Neural crest cell (in vitro differentiated cells): Measurements from ENCODE around the gene ALLC. TPM values are rescaled to one million over a fixed set of nuclear protein-coding genes. Genes with fewer than 3 reads are reported as not detected.
A peak's percentile ranks its signal among the peaks of the same experiment; 100 is the strongest.

ENCODE experiments used
- DNase-seq: peaks from one replicate; pipeline ENCODE4 v3.0.0; 2021; ENCODE audit warnings: low read depth, mixed read lengths, low spot score
- H3K27ac Mint-ChIP-seq: one replicate; pipeline ENCODE4 v1.8.0; 2021; ENCODE audit warnings: mild to moderate bottlenecking, mixed read lengths; ENCODE audit not compliant: unreplicated experiment
- H3K27me3 Mint-ChIP-seq: 2 replicates; pipeline ENCODE4 v1.8.0; 2021; ENCODE audit warnings: low read depth, mild to moderate bottlenecking, mixed read lengths
- H3K36me3 Mint-ChIP-seq: 2 replicates; pipeline ENCODE4 v1.8.0; 2021; ENCODE audit warnings: low read depth, mild to moderate bottlenecking, mixed read lengths
- H3K4me1 Mint-ChIP-seq: 2 replicates; pipeline ENCODE4 v1.8.0; 2021; ENCODE audit warnings: mixed read lengths
- H3K4me3 Mint-ChIP-seq: one replicate; pipeline ENCODE4 v1.8.0; 2021; ENCODE audit warnings: mild to moderate bottlenecking, mixed read lengths
- H3K9me3 Mint-ChIP-seq: 2 replicates; pipeline ENCODE4 v1.8.0; 2021; ENCODE audit warnings: mixed read lengths
- total RNA-seq: library from RNA; stranded (reverse); gene quantifications from 2 replicates; pipeline ENCODE4 v1.2.1, GENCODE V29; 2021
- TF ChIP-seq, protein P1 (sequence below): fragments of 200-600 bp; sonication (generic); conservative IDR thresholded peaks from 2 replicates; pipeline ENCODE4 v1.5.0; 2021; ENCODE audit warnings: antibody characterized with exemption, mild to moderate bottlenecking

The ALLC gene
- total RNA-seq, 1 donor from 2014 or later = not detected

DNA sequence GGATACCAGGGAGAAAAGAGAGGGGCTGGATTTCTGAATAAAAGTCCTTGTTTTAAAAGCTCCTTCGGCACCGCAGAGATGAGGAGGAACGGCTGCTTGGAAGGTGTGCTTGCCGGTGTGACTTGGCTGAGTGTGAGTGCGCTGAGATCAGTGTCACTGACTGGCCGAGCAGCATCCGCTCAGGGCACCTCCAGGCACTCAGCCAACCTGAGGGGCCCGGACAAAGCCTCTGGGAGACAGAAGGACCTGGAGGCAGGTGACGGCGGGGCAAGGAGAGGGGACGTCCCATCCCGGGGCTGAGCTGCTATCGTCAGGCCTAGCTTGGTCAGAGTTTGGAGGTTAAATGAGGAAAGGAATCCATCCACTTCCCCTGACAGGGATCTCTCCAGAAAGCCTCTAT, 16.8 kb upstream of the ALLC start:
- Mint-ChIP-seq H3K36me3 (no peaks in the 10 kb centered on the region), H3K4me1 (no peaks in the 10 kb centered on the region), H3K9me3 (no peaks in the 10 kb centered on the region), H3K27me3 (no peaks in the 10 kb centered on the region), H3K4me3 (no peak overlapping the region), H3K27ac (no peak overlapping the region)
- DNase-seq = no peak
- TF ChIP-seq, protein P1, sequence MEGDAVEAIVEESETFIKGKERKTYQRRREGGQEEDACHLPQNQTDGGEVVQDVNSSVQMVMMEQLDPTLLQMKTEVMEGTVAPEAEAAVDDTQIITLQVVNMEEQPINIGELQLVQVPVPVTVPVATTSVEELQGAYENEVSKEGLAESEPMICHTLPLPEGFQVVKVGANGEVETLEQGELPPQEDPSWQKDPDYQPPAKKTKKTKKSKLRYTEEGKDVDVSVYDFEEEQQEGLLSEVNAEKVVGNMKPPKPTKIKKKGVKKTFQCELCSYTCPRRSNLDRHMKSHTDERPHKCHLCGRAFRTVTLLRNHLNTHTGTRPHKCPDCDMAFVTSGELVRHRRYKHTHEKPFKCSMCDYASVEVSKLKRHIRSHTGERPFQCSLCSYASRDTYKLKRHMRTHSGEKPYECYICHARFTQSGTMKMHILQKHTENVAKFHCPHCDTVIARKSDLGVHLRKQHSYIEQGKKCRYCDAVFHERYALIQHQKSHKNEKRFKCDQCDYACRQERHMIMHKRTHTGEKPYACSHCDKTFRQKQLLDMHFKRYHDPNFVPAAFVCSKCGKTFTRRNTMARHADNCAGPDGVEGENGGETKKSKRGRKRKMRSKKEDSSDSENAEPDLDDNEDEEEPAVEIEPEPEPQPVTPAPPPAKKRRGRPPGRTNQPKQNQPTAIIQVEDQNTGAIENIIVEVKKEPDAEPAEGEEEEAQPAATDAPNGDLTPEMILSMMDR = no peak

DNA sequence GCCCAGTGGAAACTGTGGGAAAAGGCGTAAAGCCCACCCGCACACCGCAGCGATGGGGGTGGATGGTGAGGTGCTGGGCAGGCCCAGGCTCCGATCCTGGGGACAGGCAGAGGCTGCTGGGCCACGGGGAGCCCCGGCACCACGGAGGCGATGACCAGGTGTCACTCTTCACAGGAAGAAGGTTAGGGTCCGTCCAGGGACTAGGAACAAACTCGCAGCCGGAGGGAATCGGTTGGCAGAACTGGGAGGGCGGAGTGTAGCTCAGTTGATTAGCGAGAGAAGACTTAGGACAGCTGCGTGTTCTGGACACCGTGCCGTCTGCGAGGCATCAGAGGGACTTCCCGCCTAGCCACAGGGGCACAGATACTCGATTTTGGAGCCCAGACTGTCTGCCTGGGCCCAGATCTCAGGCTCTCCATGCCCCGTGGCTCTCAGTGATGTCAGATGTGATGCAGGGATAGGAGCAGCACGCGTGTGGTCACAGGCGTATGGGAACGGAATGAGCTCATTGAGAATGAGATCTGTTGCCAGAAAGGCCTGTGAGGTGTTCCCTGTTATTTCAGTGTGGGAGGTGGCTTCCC, 16.1 kb upstream of the ALLC start:
- H3K27ac Mint-ChIP-seq = peak overlapping the region; percentile 43
- H3K27me3 Mint-ChIP-seq = no peaks in the 10 kb centered on the region
- no peaks in the 10 kb centered on the region for H3K36me3 Mint-ChIP-seq

DNA sequence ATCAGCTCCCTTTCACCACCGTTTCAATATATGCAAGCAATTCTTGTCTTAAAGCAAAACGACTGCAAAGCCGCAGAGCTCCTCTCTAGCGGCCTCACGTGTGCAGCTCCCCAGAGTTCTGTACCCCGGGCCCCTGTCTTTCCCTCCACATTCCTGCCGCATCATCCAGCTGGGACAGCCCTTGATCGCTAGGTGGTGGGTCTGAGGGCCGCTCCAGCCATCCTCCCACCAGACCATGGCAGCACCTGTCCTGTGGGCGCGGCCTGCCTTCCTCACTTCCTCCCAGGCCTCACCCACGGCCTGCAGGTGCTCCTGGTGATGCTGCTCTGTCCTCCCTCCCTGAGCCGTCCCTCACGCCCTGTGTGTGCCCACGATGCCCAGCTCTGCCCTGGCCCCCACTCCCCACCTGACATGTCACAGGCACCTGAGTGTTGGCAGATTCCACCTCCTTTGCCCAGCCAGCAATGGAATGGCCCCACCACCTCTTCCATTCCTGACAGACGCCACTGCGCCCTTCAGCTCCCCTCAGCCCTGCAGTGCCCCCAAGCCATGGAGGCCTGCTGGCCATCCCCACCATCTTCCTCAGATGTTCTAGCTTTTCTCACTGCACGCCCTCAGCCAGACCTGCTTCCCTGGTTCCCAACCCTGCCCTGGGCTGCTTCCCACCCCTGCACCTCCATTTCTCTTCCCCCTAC, 15.3 kb upstream of the ALLC start:
- Mint-ChIP-seq H3K9me3 (no peaks in the 10 kb centered on the region), H3K4me3 (no peak overlapping the region), H3K36me3 (no peaks in the 10 kb centered on the region), H3K27ac (peak overlapping the region; percentile 71), H3K4me1 (no peaks in the 10 kb centered on the region), H3K27me3 (no peaks in the 10 kb centered on the region)
- TF ChIP-seq, protein P1 = no peak
- DNase-seq = no peak

More for the DNA sequence above, 16.1 kb upstream of the ALLC start:
- Mint-ChIP-seq H3K4me3 (no peak overlapping the region), H3K9me3 (no peaks in the 10 kb centered on the region), H3K4me1 (no peaks in the 10 kb centered on the region)
- no peak for DNase-seq
- TF ChIP-seq, protein P1 = no peak

DNA sequence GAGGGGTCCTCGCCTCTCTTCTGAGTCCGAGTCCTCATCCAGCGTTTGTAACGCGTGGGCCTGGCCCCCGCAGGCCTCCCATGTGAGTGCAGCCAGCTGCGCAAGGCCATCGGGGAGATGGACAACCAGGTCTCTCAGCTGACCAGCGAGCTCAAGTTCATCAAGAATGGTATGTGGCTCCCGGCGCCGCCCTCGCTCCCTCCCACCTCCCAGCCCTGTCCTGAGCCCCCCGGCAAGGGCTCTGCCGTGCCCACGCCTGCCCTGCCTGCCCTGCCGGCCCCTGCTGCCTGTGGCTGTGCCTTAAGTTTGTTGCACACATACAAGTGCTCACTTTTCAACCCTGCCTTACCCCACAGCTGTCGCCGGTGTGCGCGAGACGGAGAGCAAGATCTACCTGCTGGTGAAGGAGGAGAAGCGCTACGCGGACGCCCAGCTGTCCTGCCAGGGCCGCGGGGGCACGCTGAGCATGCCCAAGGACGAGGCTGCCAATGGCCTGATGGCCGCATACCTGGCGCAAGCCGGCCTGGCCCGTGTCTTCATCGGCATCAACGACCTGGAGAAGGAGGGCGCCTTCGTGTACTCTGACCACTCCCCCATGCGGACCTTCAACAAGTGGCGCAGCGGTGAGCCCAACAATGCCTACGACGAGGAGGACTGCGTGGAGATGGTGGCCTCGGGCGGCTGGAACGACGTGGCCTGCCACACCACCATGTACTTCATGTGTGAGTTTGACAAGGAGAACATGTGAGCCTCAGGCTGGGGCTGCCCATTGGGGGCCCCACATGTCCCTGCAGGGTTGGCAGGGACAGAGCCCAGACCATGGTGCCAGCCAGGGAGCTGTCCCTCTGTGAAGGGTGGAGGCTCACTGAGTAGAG, 14.4 kb upstream of the ALLC start:
- Mint-ChIP-seq H3K27me3 (no peaks in the 10 kb centered on the region), H3K27ac (no peak overlapping the region), H3K4me1 (no peaks in the 10 kb centered on the region), H3K4me3 (no peak overlapping the region), H3K9me3 (no peaks in the 10 kb centered on the region), H3K36me3 (no peaks in the 10 kb centered on the region)
- TF ChIP-seq, protein P1 = no peak
- no peak for DNase-seq

DNA sequence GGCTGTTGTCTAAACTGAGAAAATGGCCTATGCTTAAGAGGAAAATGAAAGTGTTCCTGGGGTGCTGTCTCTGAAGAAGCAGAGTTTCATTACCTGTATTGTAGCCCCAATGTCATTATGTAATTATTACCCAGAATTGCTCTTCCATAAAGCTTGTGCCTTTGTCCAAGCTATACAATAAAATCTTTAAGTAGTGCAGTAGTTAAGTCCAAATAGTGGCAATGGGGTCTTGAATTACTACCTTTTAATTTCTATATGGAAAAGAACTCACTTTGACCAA, 13.8 kb upstream of the ALLC start:
- Mint-ChIP-seq H3K27ac (no peak overlapping the region), H3K4me1 (no peaks in the 10 kb centered on the region), H3K27me3 (no peaks in the 10 kb centered on the region), H3K9me3 (no peaks in the 10 kb centered on the region), H3K36me3 (no peaks in the 10 kb centered on the region), H3K4me3 (no peak overlapping the region)
- DNase-seq = no peak
- TF ChIP-seq, protein P1 = no peak
